ENCODE data around the gene SPCS2.
A peak's percentile ranks its signal among the peaks of the same experiment; 100 is the strongest.

SPCS2 gene

DNA sequence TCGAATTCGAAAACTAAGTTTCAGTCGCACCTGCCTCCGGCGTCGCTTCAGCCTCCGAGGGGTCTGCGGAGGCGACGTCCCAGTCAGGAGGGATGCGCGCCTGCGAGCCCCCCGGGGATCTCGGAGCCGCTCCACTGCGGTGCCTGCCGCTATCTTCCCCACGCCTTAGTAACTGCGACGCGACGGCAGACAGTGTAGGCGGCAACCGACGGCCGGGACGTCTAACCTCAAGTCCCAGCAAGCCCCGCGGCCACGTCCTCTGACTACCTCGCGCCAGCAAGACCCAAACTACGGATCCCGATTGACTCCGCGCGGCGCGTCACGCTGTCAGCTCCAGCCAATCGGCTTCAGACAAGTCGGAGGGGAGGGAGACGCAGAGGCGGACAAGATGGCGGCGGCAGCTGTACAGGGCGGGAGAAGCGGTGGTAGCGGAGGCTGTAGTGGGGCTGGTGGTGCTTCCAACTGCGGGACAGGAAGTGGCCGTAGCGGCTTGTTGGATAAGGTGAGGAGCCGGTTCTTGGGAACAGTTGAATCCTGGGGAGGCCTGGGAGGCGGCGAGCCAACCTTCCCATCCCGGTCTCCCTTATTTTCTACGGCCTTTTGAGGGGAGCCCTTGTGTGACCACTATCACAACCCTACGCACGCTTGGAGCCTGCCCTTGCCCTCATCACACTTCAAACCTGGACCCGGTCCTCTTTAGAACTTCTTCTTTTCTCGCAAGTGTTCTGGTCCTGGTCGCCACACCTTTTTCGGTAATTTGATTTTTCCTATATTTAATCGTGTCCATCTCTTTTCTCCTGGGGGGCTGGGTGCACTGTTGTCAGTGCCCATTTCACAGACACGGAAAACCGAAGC, at the start of gene SPCS2, which contains the start of gene XRRA1:
TSS of gene SPCS2 (plus strand) at position 369 of the 855 bp plus-strand sequence. CDS start at position 389, 20 bp downstream.
TSS of gene XRRA1 (minus strand) at position 194 of the 855 bp plus-strand sequence. CDS start 8,213 bp downstream, outside the sequence.
- DNase-seq: peak; percentile 83 to 93

GRCh38 chr11:74902342-74902741, 46.7 kb upstream of the SPCS2 start:
- DNase-seq: no peak

GRCh38 chr11:74905326-74905725, 43.7 kb upstream of the SPCS2 start:
- no peak for DNase-seq

GRCh38 chr11:74909385-74909784, 39.7 kb upstream of the SPCS2 start:
- DNase-seq: no peak

DNA sequence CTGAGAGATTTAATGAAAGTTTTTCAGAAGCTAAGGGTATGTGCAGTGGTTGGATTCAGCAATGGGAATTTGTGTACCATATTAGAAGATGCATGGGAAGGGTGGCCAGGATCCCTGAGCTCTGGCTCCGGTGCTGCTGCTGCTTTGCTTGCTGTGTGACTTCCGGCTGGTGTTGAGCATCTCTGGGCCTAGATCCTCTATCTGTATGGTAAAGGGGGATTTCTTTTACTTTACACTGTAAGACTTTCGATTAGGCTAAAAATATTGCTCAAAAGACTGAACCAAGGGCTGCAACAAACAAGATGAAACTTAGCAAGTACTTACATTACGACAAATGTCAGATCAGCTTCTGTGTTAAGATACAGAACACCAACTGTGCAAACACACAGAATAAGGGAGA, 39.3 kb upstream of the SPCS2 start:
- no peak for DNase-seq

DNA sequence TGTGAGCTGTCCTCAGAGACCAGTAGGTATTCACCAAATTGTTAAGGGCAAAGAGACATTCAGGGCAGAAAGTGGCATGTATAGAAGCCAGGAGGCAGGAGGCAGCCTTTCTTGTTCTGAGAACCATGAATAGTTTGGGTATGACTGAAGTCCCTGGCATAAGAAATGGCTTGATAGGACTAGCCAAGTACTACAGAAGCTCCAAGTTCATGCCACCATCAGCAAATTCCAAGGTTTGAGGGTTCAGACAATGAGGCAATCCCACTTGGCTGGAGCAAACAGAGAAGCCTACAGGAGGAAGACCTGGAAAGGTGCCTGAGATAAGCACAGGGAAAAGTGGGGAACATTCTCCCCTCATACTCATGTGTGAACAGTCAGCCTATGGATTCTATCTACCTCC, 25.9 kb upstream of the SPCS2 start:
- DNase-seq: no peak

- no peak for DNase-seq
Observed at GRCh38 chr11:74925281-74925680, 23.8 kb upstream of the SPCS2 start.

GRCh38 chr11:74926304-74927030, 22.6 kb upstream of the SPCS2 start:
- no peak for DNase-seq

DNA sequence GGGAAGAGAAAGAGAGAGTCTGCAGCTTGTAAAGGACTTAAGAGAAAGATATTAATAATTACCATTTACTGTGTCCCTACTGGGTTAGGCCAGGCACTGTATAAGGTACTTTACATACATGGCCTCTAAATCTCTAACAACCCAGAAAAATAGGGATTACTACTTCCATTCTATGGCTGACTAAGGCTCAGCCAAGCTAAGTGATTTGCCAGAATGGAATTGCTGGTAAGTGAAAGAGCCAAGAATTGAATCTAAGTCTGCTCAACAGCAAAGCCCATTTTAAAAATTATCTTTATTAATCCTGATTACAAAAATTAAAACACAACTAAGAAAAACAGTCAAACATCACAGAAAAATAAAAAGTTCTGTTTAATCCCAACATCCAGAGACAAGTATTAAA, 21.6 kb upstream of the SPCS2 start:
- DNase-seq: no peak

DNA sequence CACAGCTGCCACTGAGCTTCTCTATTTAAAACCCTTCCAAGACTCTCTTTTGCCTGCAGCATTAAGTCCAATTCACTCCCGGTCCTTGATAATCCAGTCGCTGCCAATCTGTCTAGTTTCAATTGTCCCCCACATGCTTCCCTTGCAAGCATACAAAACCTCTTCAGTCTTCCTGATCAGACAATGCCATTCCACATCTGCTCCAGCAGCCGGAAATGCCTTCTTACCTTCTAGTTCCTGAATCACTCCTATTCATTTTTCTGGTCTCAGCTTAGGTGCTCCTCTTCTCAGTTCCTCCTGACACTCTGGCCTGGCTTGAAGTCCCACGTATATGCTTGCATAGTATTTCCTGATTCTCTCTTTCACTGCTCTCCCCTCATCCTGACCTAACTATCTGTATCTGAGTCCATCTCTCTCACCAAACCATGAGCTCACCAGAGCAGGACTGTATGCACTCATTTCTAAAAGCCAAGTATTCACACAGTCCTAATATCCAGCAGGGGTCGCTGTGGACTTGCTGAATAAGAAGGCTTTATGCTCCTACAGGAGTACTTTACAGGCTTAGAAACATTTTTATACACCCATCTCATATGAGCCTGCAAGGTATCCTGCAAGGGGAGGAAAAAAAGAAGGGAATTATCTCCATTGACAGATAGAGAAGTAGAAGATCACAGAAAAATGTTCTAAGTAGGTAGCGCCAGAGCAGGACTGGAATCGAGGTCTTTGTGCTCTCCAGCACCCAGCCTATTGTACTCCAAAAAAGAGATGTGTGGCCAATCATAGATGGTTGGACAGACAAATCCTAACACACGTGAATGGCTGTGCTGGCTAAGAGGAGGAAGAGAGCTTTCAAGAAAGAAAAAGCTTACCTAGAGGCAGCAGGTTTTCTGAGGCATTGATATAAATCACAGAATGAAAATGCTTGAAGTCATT, 19.4 kb upstream of the SPCS2 start:
- peak; percentile 17 to 85 for DNase-seq

DNA sequence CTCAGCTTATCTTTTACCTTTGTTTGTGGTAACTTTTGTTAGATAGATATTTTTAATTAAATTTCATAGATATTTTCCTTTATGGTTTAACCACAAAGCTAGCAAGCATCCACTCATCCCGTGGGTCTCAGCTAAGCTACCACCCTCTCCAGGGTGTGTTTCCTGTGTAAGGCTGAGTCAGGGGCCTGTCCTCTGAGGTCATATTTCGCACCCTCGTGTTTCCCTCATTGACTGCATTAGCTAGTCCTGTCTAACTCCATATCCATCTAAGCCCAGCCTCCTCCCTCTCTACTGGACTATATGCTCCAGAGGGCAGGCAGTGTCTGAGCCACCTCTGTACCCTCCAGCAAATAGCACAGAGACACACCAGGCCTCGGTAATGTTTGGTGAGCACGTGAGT, 16.9 kb upstream of the SPCS2 start:
- DNase-seq: no peak

GRCh38 chr11:74932797-74933196, 16.3 kb upstream of the SPCS2 start:
- no peak for DNase-seq

GRCh38 chr11:74933765-74934164, 15.3 kb upstream of the SPCS2 start:
- no peak for DNase-seq

DNA sequence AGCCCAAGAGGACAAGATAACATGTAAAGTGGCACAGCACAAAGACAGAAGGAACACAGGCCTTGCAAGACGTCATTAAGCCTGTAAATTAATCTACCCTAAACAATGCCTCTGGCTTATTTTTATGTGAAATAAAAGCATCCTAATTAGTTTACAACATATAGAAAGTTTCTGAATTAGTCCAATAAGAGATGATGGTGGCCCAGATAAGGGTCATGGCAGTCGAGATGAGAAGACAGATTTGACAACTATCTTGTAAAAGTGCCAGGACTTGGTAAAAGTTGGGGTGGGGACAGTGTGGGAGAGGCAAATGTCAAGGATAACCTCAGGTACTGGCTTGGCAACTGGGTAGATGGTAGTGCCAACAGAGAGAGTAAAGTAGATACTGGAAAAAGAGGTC, 13.8 kb upstream of the SPCS2 start:
- no peak for DNase-seq

DNA sequence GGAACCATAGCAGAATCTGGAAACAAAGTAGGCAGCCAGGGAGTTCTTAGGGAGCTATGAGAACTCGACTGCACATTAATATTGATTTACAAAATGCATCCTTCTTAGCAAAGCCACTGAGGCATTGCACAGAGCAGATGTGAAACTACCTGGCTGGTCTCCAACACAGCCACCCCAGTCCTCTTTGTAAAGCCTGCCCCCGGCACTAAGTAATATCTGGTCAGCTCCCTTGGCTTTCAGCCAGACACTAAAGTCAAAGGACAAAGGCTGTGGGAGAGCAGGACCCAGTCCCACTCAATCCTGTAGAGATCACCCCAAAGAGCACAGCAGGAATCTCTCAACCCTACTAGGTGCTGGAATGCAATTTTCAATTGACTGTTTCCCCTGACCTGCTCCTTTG, 13.0 kb upstream of the SPCS2 start:
- DNase-seq: no peak

DNA sequence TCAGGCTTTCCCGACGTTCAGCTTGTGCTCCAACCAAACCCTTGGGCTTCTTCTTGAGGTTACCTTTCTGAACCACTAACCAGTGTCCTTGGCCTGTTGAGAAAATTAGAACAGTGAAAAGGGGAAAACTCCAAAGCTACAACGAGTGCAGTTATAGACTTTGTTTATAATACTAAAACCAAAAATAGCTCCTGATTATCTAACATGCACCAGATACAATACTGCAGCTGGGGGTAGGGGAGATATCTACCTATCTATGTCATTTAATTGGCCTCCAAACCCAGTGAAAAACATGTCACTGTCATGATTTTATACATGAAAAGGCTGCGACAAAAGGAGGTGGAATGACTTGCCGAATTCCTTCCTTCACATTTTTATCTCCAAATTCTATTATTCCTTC, 12.1 kb upstream of the SPCS2 start:
- no peak for DNase-seq

GRCh38 chr11:74937696-74938475, 11.2 kb upstream of the SPCS2 start:
- DNase-seq: no peak

DNA sequence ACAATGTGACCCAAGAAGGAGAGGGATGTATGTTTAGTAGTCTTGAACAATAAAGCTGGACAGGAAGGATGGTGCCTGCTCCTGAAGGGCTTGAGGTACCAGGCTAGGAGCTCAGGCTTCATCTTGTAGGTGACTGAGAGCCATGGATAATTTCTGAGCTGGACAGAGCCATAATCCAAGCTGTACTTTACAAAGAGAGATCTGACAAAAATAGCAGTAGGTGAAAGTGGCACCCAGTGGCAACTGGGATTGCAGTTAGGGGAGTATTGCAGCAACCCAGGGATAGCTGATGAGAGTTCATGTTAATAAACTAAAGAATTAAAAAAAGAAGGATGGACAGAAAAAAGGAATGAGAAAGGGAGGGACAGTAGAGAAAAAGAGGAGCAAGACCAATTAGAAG, 7.6 kb upstream of the SPCS2 start:
- DNase-seq: no peak

DNA sequence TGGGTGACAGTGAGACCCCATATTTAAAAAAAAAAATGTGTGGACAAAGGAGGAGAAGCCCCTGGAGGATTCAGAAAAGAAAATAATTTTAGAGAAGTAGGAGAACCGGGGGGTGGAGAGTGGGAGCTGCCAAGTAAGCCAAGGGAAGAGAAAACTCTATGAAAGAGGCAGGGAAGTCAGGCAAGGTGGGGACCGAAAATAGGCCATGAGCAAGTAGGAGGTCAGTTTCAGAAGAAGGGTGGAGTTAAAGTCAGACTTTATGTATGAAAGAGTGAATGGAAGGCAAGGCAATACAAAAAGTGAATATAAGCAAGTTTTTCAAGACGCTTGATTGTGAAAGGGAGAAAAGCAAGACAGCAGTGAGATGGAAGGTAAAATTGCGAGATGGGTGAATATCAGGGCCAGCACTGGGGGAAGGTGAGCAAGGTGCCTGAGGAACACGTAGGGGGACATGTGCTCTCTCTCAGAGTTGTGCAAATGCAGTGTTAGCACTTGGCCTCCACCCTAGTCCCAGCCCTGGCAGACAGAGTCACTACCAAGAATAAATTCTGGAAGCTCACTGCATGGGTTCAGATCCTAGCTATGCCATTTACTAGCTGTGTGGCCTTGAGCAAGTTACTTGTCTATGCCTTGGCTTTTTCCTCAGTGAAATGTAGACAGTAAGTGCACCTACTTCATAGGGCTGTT, 6.8 kb upstream of the SPCS2 start:
- DNase-seq: no peak

- no peak for DNase-seq
Observed at GRCh38 chr11:74948546-74948897, 544 bp upstream of the SPCS2 start.

GRCh38 chr11:74949753-74950137, 679 bp downstream of the SPCS2 start:
- DNase-seq: no peak
